ENCODE measurements around the gene TMEM43.

TMEM43 gene

GRCh38 chr3:14156201-14156600, 31.3 kb downstream of the TMEM43 start:
- TF ChIP-seq, protein P1, sequence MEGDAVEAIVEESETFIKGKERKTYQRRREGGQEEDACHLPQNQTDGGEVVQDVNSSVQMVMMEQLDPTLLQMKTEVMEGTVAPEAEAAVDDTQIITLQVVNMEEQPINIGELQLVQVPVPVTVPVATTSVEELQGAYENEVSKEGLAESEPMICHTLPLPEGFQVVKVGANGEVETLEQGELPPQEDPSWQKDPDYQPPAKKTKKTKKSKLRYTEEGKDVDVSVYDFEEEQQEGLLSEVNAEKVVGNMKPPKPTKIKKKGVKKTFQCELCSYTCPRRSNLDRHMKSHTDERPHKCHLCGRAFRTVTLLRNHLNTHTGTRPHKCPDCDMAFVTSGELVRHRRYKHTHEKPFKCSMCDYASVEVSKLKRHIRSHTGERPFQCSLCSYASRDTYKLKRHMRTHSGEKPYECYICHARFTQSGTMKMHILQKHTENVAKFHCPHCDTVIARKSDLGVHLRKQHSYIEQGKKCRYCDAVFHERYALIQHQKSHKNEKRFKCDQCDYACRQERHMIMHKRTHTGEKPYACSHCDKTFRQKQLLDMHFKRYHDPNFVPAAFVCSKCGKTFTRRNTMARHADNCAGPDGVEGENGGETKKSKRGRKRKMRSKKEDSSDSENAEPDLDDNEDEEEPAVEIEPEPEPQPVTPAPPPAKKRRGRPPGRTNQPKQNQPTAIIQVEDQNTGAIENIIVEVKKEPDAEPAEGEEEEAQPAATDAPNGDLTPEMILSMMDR (IDR thresholded peaks at IDR 0.05): no peak
- intact Hi-C loops (cut with DNase I; ENCODE audit: low total_unique reads): no loop called here
- Histone ChIP-seq H3K4me3 (no peak overlapping the region), H3K27ac (no peak overlapping the region), H3K9me3 (peaks cover 0 to 2% (median 0%) of the 10 kb centered on the region in 3 donors), H3K36me3 (peaks cover 83 to 98% (median 87%) of the 10 kb centered on the region in 3 donors), H3K27me3 (no peaks in the 10 kb centered on the region), H3K4me1 (no peaks in the 10 kb centered on the region)
- no peak for DNase-seq

- peaks cover 0 to 9% (median 0%) of the 10 kb centered on the region in 3 donors for H3K9me3 ChIP-seq
- intact Hi-C loops (cut with DNase I; ENCODE audit: low total_unique reads): no loop called here
- H3K36me3 ChIP-seq: peaks cover 84 to 98% (median 93%) of the 10 kb centered on the region in 3 donors
- H3K4me1 ChIP-seq: no peaks in the 10 kb centered on the region
- H3K4me3 ChIP-seq: no peak overlapping the region
- H3K27me3 ChIP-seq: no peaks in the 10 kb centered on the region
- TF ChIP-seq, protein P1 (IDR thresholded peaks at IDR 0.05): no peak
- no peak overlapping the region for H3K27ac ChIP-seq
- DNase-seq: no peak
Observed at GRCh38 chr3:14156843-14157561, 32.1 kb downstream of the TMEM43 start.

- peaks cover 0 to 11% (median 0%) of the 10 kb centered on the region in 3 donors for H3K9me3 ChIP-seq
- no peak for DNase-seq
- no peaks in the 10 kb centered on the region for H3K4me1 ChIP-seq
- no peak overlapping the region for H3K27ac ChIP-seq
- H3K4me3 ChIP-seq: no peak overlapping the region
- TF ChIP-seq, protein P1 (IDR thresholded peaks at IDR 0.05): no peak
- H3K27me3 ChIP-seq: no peaks in the 10 kb centered on the region
- intact Hi-C loops (cut with DNase I; ENCODE audit: low total_unique reads): no loop called here
- H3K36me3 ChIP-seq: peaks cover 88 to 98% (median 93%) of the 10 kb centered on the region in 3 donors
Observed at GRCh38 chr3:14157951-14158350, 33.1 kb downstream of the TMEM43 start.

GRCh38 chr3:14158370-14158769, 33.5 kb downstream of the TMEM43 start:
- Histone ChIP-seq H3K36me3 (peaks cover 91 to 98% (median 94%) of the 10 kb centered on the region in 3 donors), H3K4me1 (no peaks in the 10 kb centered on the region), H3K27me3 (no peaks in the 10 kb centered on the region), H3K4me3 (no peak overlapping the region), H3K27ac (no peak overlapping the region), H3K9me3 (peaks cover 0 to 11% (median 0%) of the 10 kb centered on the region in 3 donors)
- intact Hi-C loops (cut with DNase I; ENCODE audit: low total_unique reads): no loop called here
- DNase-seq: no peak
- TF ChIP-seq, protein P1 (IDR thresholded peaks at IDR 0.05): no peak

- H3K4me3 ChIP-seq: no peak overlapping the region
- intact Hi-C loops (cut with DNase I; ENCODE audit: low total_unique reads): no loop called here
- no peaks in the 10 kb centered on the region for H3K4me1 ChIP-seq
- no peak for DNase-seq
- H3K27ac ChIP-seq: no peak overlapping the region
- H3K27me3 ChIP-seq: no peaks in the 10 kb centered on the region
- H3K36me3 ChIP-seq: peaks cover 91 to 98% (median 95%) of the 10 kb centered on the region in 3 donors
- TF ChIP-seq, protein P1 (IDR thresholded peaks at IDR 0.05): no peak
- H3K9me3 ChIP-seq: peaks cover 0 to 11% (median 0%) of the 10 kb centered on the region in 3 donors
Observed at GRCh38 chr3:14159426-14159825, 34.6 kb downstream of the TMEM43 start.
